Transverse colon (tissue), 4 donors: Measurements from ENCODE around the gene KCNMB3. TPM values are rescaled to one million over a fixed set of nuclear protein-coding genes. Genes with fewer than 3 reads are reported as not detected.

Source experiments
- DNase-seq: peaks from one replicate; pipeline ENCODE4 v3.0.0-alpha.2; 2019
- H3K27ac ChIP-seq, 4 donors: fragments of 200-600 bp; sonication (generic); 2 replicates each; pipeline ENCODE4 v1.5.1; 2016 to 2018; ENCODE audit warnings: inconsistent platforms in 4 of 4
- H3K27me3 ChIP-seq: fragments of 200-600 bp; sonication (generic); 2 replicates; pipeline ENCODE4 v1.5.1; 2017; ENCODE audit warnings: inconsistent platforms
- H3K36me3 ChIP-seq, 4 donors: fragments of 200-600 bp; sonication (generic); 2 replicates each; pipeline ENCODE4 v1.5.1; 2017 to 2019; ENCODE audit warnings: inconsistent platforms in 4 of 4
- H3K4me1 ChIP-seq, 4 donors: fragments of 200-600 bp; sonication (generic); 2 replicates each; pipeline ENCODE4 v1.5.1; 2017 to 2020; ENCODE audit warnings: inconsistent platforms in 4 of 4
- H3K4me3 ChIP-seq, 4 donors: fragments of 200-600 bp; sonication (generic); 1 replicate in 1 of 4; 2 replicates in 3 of 4; pipeline versions ENCODE4 v1.5.1 to v1.6.1; 2017 to 2019; ENCODE audit warnings: inconsistent platforms in 4 of 4
- H3K9me3 ChIP-seq, 2 donors: fragments of 200-600 bp; sonication (generic); 2 replicates each; pipeline ENCODE4 v1.5.1; 2017 to 2019; ENCODE audit warnings: inconsistent platforms in 2 of 2
- CTCF ChIP-seq, 5 experiments: fragments of 200-600 bp in 3 of 5; fragments of 450-650 bp in 2 of 5; sonication (generic) in 3 of 5; IDR thresholded peaks; 1 replicate in 2 of 5; 2 replicates in 3 of 5; pipeline ENCODE4 v1.5.1; 2016 to 2017; ENCODE audit warnings: antibody characterized with exemption in 5 of 5, inconsistent platforms in 3 of 5, mild to moderate bottlenecking in 2 of 5, moderate library complexity in 1 of 5
- EP300 ChIP-seq: sonication (generic); formaldehyde crosslinking; IDR thresholded peaks from one replicate; pipeline ENCODE4 v1.6.1; 2017; ENCODE audit warnings: antibody characterized with exemption, low read depth
- POLR2A ChIP-seq: fragments of 450-650 bp; IDR thresholded peaks from one replicate; pipeline ENCODE4 v1.6.1; 2016; ENCODE audit warnings: antibody characterized with exemption, mild to moderate bottlenecking, moderate library complexity
- POLR2AphosphoS5 ChIP-seq, 3 donors: sonication (generic); formaldehyde crosslinking; IDR thresholded peaks; one replicate each; pipeline ENCODE4 v1.6.1; 2016; ENCODE audit warnings: antibody characterized with exemption in 3 of 3
- WGBS, 2 donors: methylation state at CpG; one replicate each; pipeline ENCODE4 v1.1.5; 2018; ENCODE audit warnings: low coverage in 1 of 2; 5-methylcytosine and 5-hydroxymethylcytosine counted together
- in situ Hi-C, 4 donors: fragments of 200-750 bp; cut with MboI; loops; one replicate each; pipeline versions ENCODE4 v1.15.0 to v1.15.1; 2017; ENCODE audit warnings: low sequenced_read_pairs in 3 of 4, low pct_ligation_motif_present in 1 of 4, low pct_unique_long_range_greater_than_20kb in 1 of 4
- intact Hi-C: fragments of 100-400 bp; cut with DNase I; formaldehyde crosslinking; loops from one replicate; pipeline ENCODE4 v1.15.1; 2023; ENCODE audit warnings: low total_unique reads
- total RNA-seq, 4 donors: library from RNA; depleted of rRNA; stranded (reverse); fragments of >200 nt; gene quantifications; one replicate each; pipeline ENCODE4 v1.1.0, GENCODE V29; 2016

The KCNMB3 gene
- total RNA-seq, 4 donors from 2014 or later, result 1.1 to 6.8 (median 2.7) TPM

GRCh38 chr3:179200790-179201189 is 50.1 kb downstream of the KCNMB3 start:
- intact Hi-C loops, result no loop called here
- no peak for TF ChIP-seq CTCF (IDR thresholded peaks at IDR 0.05)
- TF ChIP-seq POLR2AphosphoS5 (IDR thresholded peaks at IDR 0.05), result no peak
- no peak for TF ChIP-seq POLR2A
- no peak for TF ChIP-seq EP300

DNA sequence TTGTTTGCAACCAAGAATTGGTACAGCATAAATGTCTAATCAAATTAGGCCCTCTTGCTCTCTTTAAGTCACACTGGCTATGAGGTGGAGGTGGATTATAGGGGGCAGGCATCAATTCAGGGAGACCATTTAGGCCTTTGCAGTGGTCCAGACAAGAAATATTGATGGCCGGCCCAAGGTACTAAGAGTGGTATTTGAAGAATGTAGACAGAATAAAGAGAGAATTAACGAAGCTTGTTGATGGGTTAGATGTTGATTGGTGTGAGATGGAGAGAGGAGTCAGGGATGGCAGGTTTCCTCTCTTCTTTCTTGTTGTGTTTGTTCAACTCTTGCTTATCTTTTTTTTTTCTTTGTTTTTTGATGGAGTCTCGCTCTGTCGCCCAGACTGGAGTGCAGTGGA is 54.2 kb downstream of the KCNMB3 start:
- Histone ChIP-seq H3K4me3 (no peak overlapping the region), H3K27ac (no peak overlapping the region), H3K9me3 (no peaks in the 10 kb centered on the region), H3K4me1 (peaks cover 6 to 29% (median 12%) of the 10 kb centered on the region in 4 donors), H3K36me3 (peaks cover 0 to 6% (median 1%) of the 10 kb centered on the region in 4 donors), H3K27me3 (no peaks in the 10 kb centered on the region)
- TF ChIP-seq POLR2A, result no peak
- no peak for TF ChIP-seq CTCF (IDR thresholded peaks at IDR 0.05)
- TF ChIP-seq EP300, result no peak
- no peak for TF ChIP-seq POLR2AphosphoS5 (IDR thresholded peaks at IDR 0.05)
- no peak for DNase-seq
- intact Hi-C loops (no loop called here), in situ Hi-C loops (no loop called here)
- 90 to 93% methylated on average over 3 to 4 of the region's 4 CpGs for WGBS, 2 donors

More at GRCh38 chr3:179200790-179201189, 50.1 kb downstream of the KCNMB3 start:
- Histone ChIP-seq H3K9me3 (no peaks in the 10 kb centered on the region), H3K27me3 (no peaks in the 10 kb centered on the region), H3K4me3 (no peak overlapping the region), H3K36me3 (peaks cover 0 to 18% (median 6%) of the 10 kb centered on the region in 4 donors), H3K27ac (no peak overlapping the region), H3K4me1 (peaks cover 0 to 15% (median 4%) of the 10 kb centered on the region in 4 donors)
- no peak for DNase-seq
- 86 to 93% methylated on average over 2 of the region's 2 CpGs for WGBS, 2 donors
- in situ Hi-C loops, result no loop called here

- H3K4me1 ChIP-seq, result peaks cover 6 to 29% (median 12%) of the 10 kb centered on the region in 4 donors
- WGBS, 2 donors, result 11 to 44% methylated on average over 1 of the region's 1 CpG
- intact Hi-C loops, result no loop called here
- peak overlapping the region in 1 of 4 donors; percentile 16 for H3K27ac ChIP-seq
- TF ChIP-seq POLR2A, result no peak
- TF ChIP-seq EP300, result no peak
- no peak for TF ChIP-seq CTCF (IDR thresholded peaks at IDR 0.05)
- TF ChIP-seq POLR2AphosphoS5 (IDR thresholded peaks at IDR 0.05), result peak in 1 of 3 donors; percentile 15
- no peak overlapping the region for H3K4me3 ChIP-seq
- peaks cover 0 to 3% (median 0%) of the 10 kb centered on the region in 4 donors for H3K36me3 ChIP-seq
- in situ Hi-C loops, result no loop called here
- H3K27me3 ChIP-seq, result no peaks in the 10 kb centered on the region
- DNase-seq, result no peak
- no peaks in the 10 kb centered on the region for H3K9me3 ChIP-seq
These were observed 54.8 kb downstream of the KCNMB3 start for GRCh38 chr3:179196098-179196497.

GRCh38 chr3:179194931-179195330 is 56.0 kb downstream of the KCNMB3 start:
- no peak for DNase-seq
- intact Hi-C loops, result no loop called here
- Histone ChIP-seq H3K27me3 (no peaks in the 10 kb centered on the region), H3K27ac (peak overlapping the region in 1 of 4 donors; percentile 5), H3K4me1 (peaks cover 10 to 39% (median 19%) of the 10 kb centered on the region in 4 donors), H3K9me3 (no peaks in the 10 kb centered on the region), H3K4me3 (no peak overlapping the region), H3K36me3 (peaks cover 0 to 3% (median 0%) of the 10 kb centered on the region in 4 donors)
- in situ Hi-C loops, result no loop called here
- WGBS, 2 donors, result 62 to 73% methylated on average over 4 of the region's 4 CpGs
- no peak for TF ChIP-seq CTCF (IDR thresholded peaks at IDR 0.05)
- TF ChIP-seq POLR2A, result no peak
- TF ChIP-seq POLR2AphosphoS5 (IDR thresholded peaks at IDR 0.05), result no peak
- no peak for TF ChIP-seq EP300

Other genes with a start within 250 kb of the KCNMB3 start
- gene ZMAT3, start 179.3 kb downstream of the KCNMB3 start, total RNA-seq, result 10 to 100 TPM in 2 of 4 donors, 1 to 10 TPM in 2; 6.4 to 11.7 (median 9.7) TPM
- 10 to 100 TPM; 11.6 to 24.3 (median 18.1) TPM for gene PIK3CA, start 102.8 kb downstream of the KCNMB3 start, total RNA-seq
- 10 to 100 TPM in 3 of 4 donors, 1 to 10 TPM in 1; 9.0 to 42.1 (median 21.9) TPM for gene ZNF639, start 71.9 kb upstream of the KCNMB3 start, total RNA-seq
- gene MFN1, start 96.6 kb upstream of the KCNMB3 start, total RNA-seq, result 10 to 100 TPM; 46.8 to 69.4 (median 62.6) TPM
- 10 to 100 TPM in 2 of 4 donors, 1 to 10 TPM in 2; 9.0 to 11.6 (median 10.2) TPM for gene GNB4, start 200.4 kb upstream of the KCNMB3 start, total RNA-seq